GM20000 (cell line): ENCODE measurements around the gene EEF1A1.
"Not testable (repeated sequence)": the region's sequence is repeated elsewhere in the genome, so short reads cannot be mapped to it uniquely, and the experiment has no call there.

Experiments
- DNase-seq: peaks from one replicate; pipeline ENCODE4 v3.0.0; 2012; ENCODE audit warnings: low spot score
- CTCF ChIP-seq: IDR thresholded peaks from 2 replicates; pipeline ENCODE4 v1.5.1; 2012; ENCODE audit warnings: mild to moderate bottlenecking, control low read depth; ENCODE audit errors: extremely low read depth, missing control alignments

EEF1A1 gene

GRCh38 chr6:73547036-73547435, 26.2 kb upstream of the EEF1A1 start:
- no peak for TF ChIP-seq CTCF
- DNase-seq = no peak

GRCh38 chr6:73542891-73543290, 22.1 kb upstream of the EEF1A1 start:
- no peak for TF ChIP-seq CTCF
- DNase-seq = no peak

GRCh38 chr6:73542481-73542880, 21.6 kb upstream of the EEF1A1 start:
- DNase-seq = not testable (repeated sequence)

- no peak for TF ChIP-seq CTCF
- no peak for DNase-seq
Observed at GRCh38 chr6:73538116-73538779, 17.4 kb upstream of the EEF1A1 start.

- peak; percentile 27 for DNase-seq
- no peak for TF ChIP-seq CTCF
Observed at GRCh38 chr6:73537677-73538076, 16.8 kb upstream of the EEF1A1 start.

GRCh38 chr6:73534628-73535027, 13.8 kb upstream of the EEF1A1 start:
- DNase-seq = no peak
- TF ChIP-seq CTCF = no peak

GRCh38 chr6:73532293-73532692, 11.5 kb upstream of the EEF1A1 start:
- no peak for TF ChIP-seq CTCF
- no peak for DNase-seq

- no peak for TF ChIP-seq CTCF
- no peak for DNase-seq
Observed at GRCh38 chr6:73528897-73529296, 8.1 kb upstream of the EEF1A1 start.
